Measurements from ENCODE around the gene C16orf96. TPM values are rescaled to one million over a fixed set of nuclear protein-coding genes. Genes with fewer than 3 reads are reported as not detected.

C16orf96 gene
- total and polyA plus RNA-seq, 2 of the 13 experiments (the other 11 are each of a cell fraction or from before 2014, with no cell fraction given) = 0.03 TPM; not detected in 1

DNA sequence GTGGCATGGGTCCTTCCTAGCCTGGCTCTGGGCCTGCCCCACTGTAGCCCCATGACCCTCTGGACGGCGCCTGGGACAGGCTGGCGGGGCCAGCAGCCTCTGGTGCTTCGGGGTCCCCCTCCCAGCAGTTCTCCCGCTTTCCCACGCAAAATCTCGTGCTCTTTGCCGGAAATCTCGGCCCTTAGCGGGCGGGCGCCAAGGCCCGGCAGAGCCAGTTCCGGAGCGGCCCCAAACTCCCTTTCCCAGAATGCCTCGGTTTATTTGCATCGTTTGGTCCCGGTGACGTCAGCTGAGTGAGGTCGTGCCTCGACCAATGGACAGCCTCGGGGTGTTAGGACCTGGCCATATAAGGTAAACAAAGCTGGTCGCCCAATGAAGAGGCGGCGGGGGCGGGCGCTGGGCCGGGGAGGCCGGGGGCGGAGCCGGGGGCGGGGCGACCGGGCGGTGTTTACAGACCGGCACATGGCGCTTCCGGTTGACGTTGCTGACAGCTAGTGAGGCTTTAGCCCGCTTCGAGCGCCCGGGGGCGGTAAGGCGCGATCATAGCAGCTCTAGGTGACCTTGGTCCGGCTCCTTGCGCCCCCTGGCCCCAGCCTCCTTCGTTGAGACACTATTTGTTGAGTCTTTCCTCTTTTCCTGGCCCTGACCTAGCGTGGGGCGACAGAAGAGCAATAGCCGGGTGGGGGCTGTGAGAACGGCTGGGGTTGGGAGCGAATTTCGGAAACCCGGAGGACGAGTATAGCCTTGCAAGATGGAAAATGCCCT lies 60.1 kb downstream of the C16orf96 start (continued):
- TF ChIP-seq SOX6 (IDR thresholded peaks at IDR 0.05) (no peak), SOX6 (CRISPR knock-in tag; IDR thresholded peaks at IDR 0.05) (peak; percentile 65), ARHGAP35 (CRISPR knock-in tag; IDR thresholded peaks at IDR 0.05; ENCODE audit: borderline replicate concordance) (no peak), ZNF768 (CRISPR knock-in tag; IDR thresholded peaks at IDR 0.05) (no peak), MATR3 (CRISPR knock-in tag; IDR thresholded peaks at IDR 0.05) (no peak), GFI1 (CRISPR knock-in tag; IDR thresholded peaks at IDR 0.05; ENCODE audit: borderline replicate concordance) (no peak; the same call in 1 of the 2 replicates), TBX2 (CRISPR knock-in tag; IDR thresholded peaks at IDR 0.05; ENCODE audit: borderline replicate concordance) (peak; percentile 34; the same call in 1 of the 2 replicates), ZNF205 (CRISPR knock-in tag; IDR thresholded peaks at IDR 0.05) (peak; percentile 88; the same call in 1 of the 2 replicates), ZSCAN22 (CRISPR knock-in tag; IDR thresholded peaks at IDR 0.05) (no peak), ZNF720 (CRISPR knock-in tag; IDR thresholded peaks at IDR 0.05) (no peak), ZNF776 (CRISPR knock-in tag; IDR thresholded peaks at IDR 0.05) (0 out of 2 replicates have a peak, but pooled peaks have one; percentile 53), KDM6A (CRISPR knock-in tag; IDR thresholded peaks at IDR 0.05; ENCODE audit: low read depth) (no peak), ZSCAN29 (CRISPR knock-in tag; conservative IDR thresholded peaks at IDR 0.05) (0 out of 2 replicates have a peak, but pooled peaks have one; percentile 48), ETV5 (CRISPR knock-in tag; IDR thresholded peaks at IDR 0.05; ENCODE audit: borderline replicate concordance) (peak; percentile 93), MIER2 (CRISPR knock-in tag; IDR thresholded peaks at IDR 0.05) (no peak), ATM (IDR thresholded peaks at IDR 0.05; ENCODE audit: borderline replicate concordance) (no peak), ZNF30 (CRISPR knock-in tag; IDR thresholded peaks at IDR 0.05) (no peak), ZNF180 (CRISPR knock-in tag; IDR thresholded peaks at IDR 0.05; ENCODE audit: borderline replicate concordance, low read depth) (no peak)
- TF ChIP-seq, protein P1, sequence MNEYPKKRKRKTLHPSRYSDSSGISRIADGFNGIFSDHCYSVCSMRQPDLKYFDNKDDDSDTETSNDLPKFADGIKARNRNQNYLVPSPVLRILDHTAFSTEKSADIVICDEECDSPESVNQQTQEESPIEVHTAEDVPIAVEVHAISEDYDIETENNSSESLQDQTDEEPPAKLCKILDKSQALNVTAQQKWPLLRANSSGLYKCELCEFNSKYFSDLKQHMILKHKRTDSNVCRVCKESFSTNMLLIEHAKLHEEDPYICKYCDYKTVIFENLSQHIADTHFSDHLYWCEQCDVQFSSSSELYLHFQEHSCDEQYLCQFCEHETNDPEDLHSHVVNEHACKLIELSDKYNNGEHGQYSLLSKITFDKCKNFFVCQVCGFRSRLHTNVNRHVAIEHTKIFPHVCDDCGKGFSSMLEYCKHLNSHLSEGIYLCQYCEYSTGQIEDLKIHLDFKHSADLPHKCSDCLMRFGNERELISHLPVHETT (CRISPR knock-in tag; conservative IDR thresholded peaks at IDR 0.05) = 0 out of 2 replicates have a peak, but pooled peaks have one; percentile 48
- TF ChIP-seq, protein P2, sequence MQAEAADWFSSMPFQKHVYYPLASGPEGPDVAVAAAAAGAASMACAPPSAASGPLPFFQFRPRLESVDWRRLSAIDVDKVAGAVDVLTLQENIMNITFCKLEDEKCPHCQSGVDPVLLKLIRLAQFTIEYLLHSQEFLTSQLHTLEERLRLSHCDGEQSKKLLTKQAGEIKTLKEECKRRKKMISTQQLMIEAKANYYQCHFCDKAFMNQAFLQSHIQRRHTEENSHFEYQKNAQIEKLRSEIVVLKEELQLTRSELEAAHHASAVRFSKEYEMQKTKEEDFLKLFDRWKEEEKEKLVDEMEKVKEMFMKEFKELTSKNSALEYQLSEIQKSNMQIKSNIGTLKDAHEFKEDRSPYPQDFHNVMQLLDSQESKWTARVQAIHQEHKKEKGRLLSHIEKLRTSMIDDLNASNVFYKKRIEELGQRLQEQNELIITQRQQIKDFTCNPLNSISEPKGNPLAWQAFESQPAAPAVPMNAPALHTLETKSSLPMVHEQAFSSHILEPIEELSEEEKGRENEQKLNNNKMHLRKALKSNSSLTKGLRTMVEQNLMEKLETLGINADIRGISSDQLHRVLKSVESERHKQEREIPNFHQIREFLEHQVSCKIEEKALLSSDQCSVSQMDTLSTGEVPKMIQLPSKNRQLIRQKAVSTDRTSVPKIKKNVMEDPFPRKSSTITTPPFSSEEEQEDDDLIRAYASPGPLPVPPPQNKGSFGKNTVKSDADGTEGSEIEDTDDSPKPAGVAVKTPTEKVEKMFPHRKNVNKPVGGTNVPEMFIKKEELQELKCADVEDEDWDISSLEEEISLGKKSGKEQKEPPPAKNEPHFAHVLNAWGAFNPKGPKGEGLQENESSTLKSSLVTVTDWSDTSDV (CRISPR knock-in tag; IDR thresholded peaks at IDR 0.05) = no peak
- TF ChIP-seq, protein P3, sequence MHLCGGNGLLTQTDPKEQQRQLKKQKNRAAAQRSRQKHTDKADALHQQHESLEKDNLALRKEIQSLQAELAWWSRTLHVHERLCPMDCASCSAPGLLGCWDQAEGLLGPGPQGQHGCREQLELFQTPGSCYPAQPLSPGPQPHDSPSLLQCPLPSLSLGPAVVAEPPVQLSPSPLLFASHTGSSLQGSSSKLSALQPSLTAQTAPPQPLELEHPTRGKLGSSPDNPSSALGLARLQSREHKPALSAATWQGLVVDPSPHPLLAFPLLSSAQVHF (CRISPR knock-in tag; IDR thresholded peaks at IDR 0.05) = no peak
- TF ChIP-seq, protein P4, sequence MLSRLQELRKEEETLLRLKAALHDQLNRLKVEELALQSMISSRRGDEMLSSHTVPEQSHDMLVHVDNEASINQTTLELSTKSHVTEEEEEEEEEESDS (CRISPR knock-in tag; IDR thresholded peaks at IDR 0.05; ENCODE audit: borderline replicate concordance) = no peak
- TF ChIP-seq, protein P5, sequence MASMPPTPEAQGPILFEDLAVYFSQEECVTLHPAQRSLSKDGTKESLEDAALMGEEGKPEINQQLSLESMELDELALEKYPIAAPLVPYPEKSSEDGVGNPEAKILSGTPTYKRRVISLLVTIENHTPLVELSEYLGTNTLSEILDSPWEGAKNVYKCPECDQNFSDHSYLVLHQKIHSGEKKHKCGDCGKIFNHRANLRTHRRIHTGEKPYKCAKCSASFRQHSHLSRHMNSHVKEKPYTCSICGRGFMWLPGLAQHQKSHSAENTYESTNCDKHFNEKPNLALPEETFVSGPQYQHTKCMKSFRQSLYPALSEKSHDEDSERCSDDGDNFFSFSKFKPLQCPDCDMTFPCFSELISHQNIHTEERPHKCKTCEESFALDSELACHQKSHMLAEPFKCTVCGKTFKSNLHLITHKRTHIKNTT (CRISPR knock-in tag; IDR thresholded peaks at IDR 0.05) = no peak
- TF ChIP-seq, protein P6, sequence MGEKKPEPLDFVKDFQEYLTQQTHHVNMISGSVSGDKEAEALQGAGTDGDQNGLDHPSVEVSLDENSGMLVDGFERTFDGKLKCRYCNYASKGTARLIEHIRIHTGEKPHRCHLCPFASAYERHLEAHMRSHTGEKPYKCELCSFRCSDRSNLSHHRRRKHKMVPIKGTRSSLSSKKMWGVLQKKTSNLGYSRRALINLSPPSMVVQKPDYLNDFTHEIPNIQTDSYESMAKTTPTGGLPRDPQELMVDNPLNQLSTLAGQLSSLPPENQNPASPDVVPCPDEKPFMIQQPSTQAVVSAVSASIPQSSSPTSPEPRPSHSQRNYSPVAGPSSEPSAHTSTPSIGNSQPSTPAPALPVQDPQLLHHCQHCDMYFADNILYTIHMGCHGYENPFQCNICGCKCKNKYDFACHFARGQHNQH (CRISPR knock-in tag; IDR thresholded peaks at IDR 0.05) = no peak

Measured in HepG2 (cell line).